HepG2 (cell line): ENCODE data around the gene THAP9. TPM values are rescaled to one million over a fixed set of nuclear protein-coding genes. Genes with fewer than 3 reads are reported as not detected.
A peak's percentile ranks its signal among the peaks of the same experiment; 100 is the strongest.

ENCODE experiments used
- ARNTL ChIP-seq: sonication (generic); formaldehyde crosslinking; IDR thresholded peaks from 2 replicates; pipeline ENCODE4 v1.4.0; 2020; ENCODE audit warnings: mild to moderate bottlenecking, missing genetic modification reagents
- CBX2 ChIP-seq, 2 experiments: fragments of 200-600 bp in 1 of 2; sonication (generic); formaldehyde crosslinking in 1 of 2; IDR thresholded peaks; 2 replicates each; pipeline versions ENCODE4 v1.7.0 to v1.8.1; 2018 to 2022; ENCODE audit warnings: low read depth in 2 of 2, low read length in 1 of 2, mild to moderate bottlenecking in 1 of 2, missing genetic modification reagents in 1 of 2
- CENPX ChIP-seq: sonication (generic); formaldehyde crosslinking; IDR thresholded peaks from 2 replicates; pipeline ENCODE4 v1.9.0; 2021; ENCODE audit warnings: mild to moderate bottlenecking, missing genetic modification reagents, moderate library complexity
- KDM5B ChIP-seq: sonication (generic); formaldehyde crosslinking; IDR thresholded peaks from 2 replicates; pipeline ENCODE4 v1.4.0; 2020; ENCODE audit warnings: missing genetic modification reagents, mild to moderate bottlenecking, borderline replicate concordance
- MIER2 ChIP-seq: IDR thresholded peaks from 2 replicates; pipeline ENCODE4 v1.6.1; 2016; ENCODE audit warnings: missing biosample characterization, missing genetic modification reagents
- RAD21 ChIP-seq: fragments of 450-650 bp; formaldehyde crosslinking; IDR thresholded peaks from 2 replicates; pipeline ENCODE4 v1.5.0; 2020; ENCODE audit warnings: mild to moderate bottlenecking
- REL ChIP-seq: sonication (generic); formaldehyde crosslinking; conservative IDR thresholded peaks from 2 replicates; pipeline ENCODE4 v1.8.0; 2022; ENCODE audit warnings: mild to moderate bottlenecking, missing genetic modification reagents, moderate library complexity
- REPIN1 ChIP-seq: sonication (generic); formaldehyde crosslinking; IDR thresholded peaks from 2 replicates; pipeline ENCODE4 v1.8.0; 2022; ENCODE audit warnings: missing genetic modification reagents, low read depth, mild to moderate bottlenecking, borderline replicate concordance
- RFX5 ChIP-seq: IDR thresholded peaks from 2 replicates; pipeline ENCODE4 v1.6.1; 2011; ENCODE audit warnings: low read depth, low read length, improper control_type of control experiment
- SALL2 ChIP-seq: sonication (generic); formaldehyde crosslinking; IDR thresholded peaks from 2 replicates; pipeline ENCODE4 v1.8.1; 2023; ENCODE audit warnings: mild to moderate bottlenecking, missing genetic modification reagents, inconsistent platforms
- SP1 ChIP-seq, 2 experiments: fragments of 450-650 bp in 1 of 2; sonication (generic) in 1 of 2; formaldehyde crosslinking in 1 of 2; IDR thresholded peaks; 2 replicates each; pipeline versions ENCODE4 v1.4.0 to v1.6.1; 2016 to 2020; ENCODE audit warnings: missing genetic modification reagents in 1 of 2
- STAG1 ChIP-seq: sonication (generic); formaldehyde crosslinking; IDR thresholded peaks from 2 replicates; pipeline ENCODE4 v1.4.0; 2020; ENCODE audit warnings: missing genetic modification reagents
- TBX2 ChIP-seq: sonication (generic); formaldehyde crosslinking; IDR thresholded peaks from 2 replicates; pipeline ENCODE4 v1.5.0; 2020; ENCODE audit warnings: missing genetic modification reagents, mild to moderate bottlenecking, borderline replicate concordance
- ZNF549 ChIP-seq: sonication (generic); formaldehyde crosslinking; IDR thresholded peaks from 2 replicates; pipeline ENCODE4 v1.5.0; 2020; ENCODE audit warnings: missing genetic modification reagents
- ZNF556 ChIP-seq: sonication (generic); formaldehyde crosslinking; IDR thresholded peaks from 2 replicates; pipeline ENCODE4 v1.4.0; 2020; ENCODE audit warnings: mild to moderate bottlenecking, missing genetic modification reagents, borderline replicate concordance
- polyA plus RNA-seq, 8 experiments: library from polyadenylated mRNA; depleted of rRNA in 3 of 8; stranded (reverse) in 7 of 8; unstranded in 1 of 8; fragments of >200 nt; fragmentation: Illumina TruSeq in 4 of 8; extraction: Trizol in 4 of 8; gene quantifications; 2 replicates each; pipeline versions ENCODE4 v1.2.1 to v1.2.3, GENCODE V29; 2011 to 2016; ENCODE audit warnings: low read depth in 4 of 8, missing spikeins in 1 of 8, mixed read lengths in 1 of 8; ENCODE audit not compliant: insufficient read depth in 1 of 8
- total RNA-seq, 5 experiments: library from RNA; depleted of rRNA; stranded (reverse); fragments of >200 nt; fragmentation: Illumina TruSeq; extraction: Trizol; gene quantifications; 2 replicates each; pipeline ENCODE4 v1.2.3, GENCODE V29; 2016; ENCODE audit warnings: low read depth in 1 of 5
- TF ChIP-seq, protein P1 (sequence below): sonication (generic); formaldehyde crosslinking; IDR thresholded peaks from 2 replicates; pipeline ENCODE4 v1.4.0; 2020; ENCODE audit warnings: low read depth, mild to moderate bottlenecking, missing genetic modification reagents
- TF ChIP-seq, protein P2 (sequence below): sonication (generic); formaldehyde crosslinking; IDR thresholded peaks from 2 replicates; pipeline ENCODE4 v1.4.0; 2020; ENCODE audit warnings: missing genetic modification reagents, borderline replicate concordance
- TF ChIP-seq, protein P3 (sequence below): IDR thresholded peaks from 2 replicates; pipeline ENCODE4 v1.6.1; 2016; ENCODE audit warnings: low read depth, control low read depth
- TF ChIP-seq, protein P4 (sequence below): sonication (generic); formaldehyde crosslinking; IDR thresholded peaks from 2 replicates; pipeline ENCODE4 v1.5.1; 2020; ENCODE audit warnings: missing genetic modification reagents, mild to moderate bottlenecking, borderline replicate concordance

Gene THAP9
- total and polyA plus RNA-seq, 2 of the 13 experiments (the other 11 are each of a cell fraction or from before 2014, with no cell fraction given): 6.0 to 7.2 TPM

DNA sequence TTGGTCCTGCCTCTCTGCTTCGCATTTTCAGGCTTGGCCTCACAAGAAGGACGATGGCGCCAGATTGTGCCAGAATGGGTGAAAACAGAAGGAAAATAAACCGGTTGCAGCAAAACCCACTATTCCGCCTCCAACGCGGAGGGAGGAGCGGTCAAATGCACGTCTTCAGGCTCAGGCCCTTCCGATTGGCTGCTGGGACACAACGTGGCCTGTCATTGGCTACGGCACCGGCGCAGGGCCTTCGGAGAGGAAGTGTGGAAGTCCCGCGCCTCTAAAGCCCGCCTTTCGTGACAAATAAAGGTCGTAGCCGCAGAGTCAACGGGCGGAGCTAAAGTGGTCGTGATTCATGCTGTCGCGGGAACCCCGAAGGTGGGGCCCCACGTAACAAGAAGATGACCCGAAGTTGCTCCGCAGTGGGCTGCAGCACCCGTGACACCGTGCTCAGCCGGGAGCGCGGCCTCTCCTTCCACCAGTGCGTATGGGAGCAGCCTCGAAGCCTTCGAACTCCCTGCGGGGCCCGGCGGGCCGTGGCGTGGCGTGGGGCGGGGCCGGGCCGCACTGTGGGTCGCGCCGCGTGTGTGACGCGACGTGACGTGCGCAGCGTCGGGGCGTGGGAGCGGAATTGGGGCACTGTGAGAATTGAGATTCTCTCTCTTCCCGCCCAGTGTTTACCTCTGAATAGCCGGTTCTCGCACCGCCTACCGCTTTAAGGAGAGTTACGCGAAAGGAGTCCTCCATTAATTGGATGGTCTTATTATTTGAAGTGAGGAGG lies at the start of gene THAP9 (continued):
- TF ChIP-seq ZNF556 (CRISPR knock-in tag): peak; percentile 48; the same call in 1 of the 2 replicates
- TF ChIP-seq SALL2: peak; percentile 62; the same call in 1 of the 2 replicates
- TF ChIP-seq TBX2 (CRISPR knock-in tag): peak; percentile 89
- no peak for TF ChIP-seq SP1 (IDR thresholded peaks at IDR 0.05)
- TF ChIP-seq SP1 (CRISPR knock-in tag; IDR thresholded peaks at IDR 0.05): peak; percentile 47
- no peak; the same call in none of the 2 replicates for TF ChIP-seq STAG1 (CRISPR knock-in tag)
- TF ChIP-seq, protein P1, sequence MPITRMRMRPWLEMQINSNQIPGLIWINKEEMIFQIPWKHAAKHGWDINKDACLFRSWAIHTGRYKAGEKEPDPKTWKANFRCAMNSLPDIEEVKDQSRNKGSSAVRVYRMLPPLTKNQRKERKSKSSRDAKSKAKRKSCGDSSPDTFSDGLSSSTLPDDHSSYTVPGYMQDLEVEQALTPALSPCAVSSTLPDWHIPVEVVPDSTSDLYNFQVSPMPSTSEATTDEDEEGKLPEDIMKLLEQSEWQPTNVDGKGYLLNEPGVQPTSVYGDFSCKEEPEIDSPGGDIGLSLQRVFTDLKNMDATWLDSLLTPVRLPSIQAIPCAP: 0 out of 2 replicates have a peak, but pooled peaks have one; percentile 36
- TF ChIP-seq, protein P2, sequence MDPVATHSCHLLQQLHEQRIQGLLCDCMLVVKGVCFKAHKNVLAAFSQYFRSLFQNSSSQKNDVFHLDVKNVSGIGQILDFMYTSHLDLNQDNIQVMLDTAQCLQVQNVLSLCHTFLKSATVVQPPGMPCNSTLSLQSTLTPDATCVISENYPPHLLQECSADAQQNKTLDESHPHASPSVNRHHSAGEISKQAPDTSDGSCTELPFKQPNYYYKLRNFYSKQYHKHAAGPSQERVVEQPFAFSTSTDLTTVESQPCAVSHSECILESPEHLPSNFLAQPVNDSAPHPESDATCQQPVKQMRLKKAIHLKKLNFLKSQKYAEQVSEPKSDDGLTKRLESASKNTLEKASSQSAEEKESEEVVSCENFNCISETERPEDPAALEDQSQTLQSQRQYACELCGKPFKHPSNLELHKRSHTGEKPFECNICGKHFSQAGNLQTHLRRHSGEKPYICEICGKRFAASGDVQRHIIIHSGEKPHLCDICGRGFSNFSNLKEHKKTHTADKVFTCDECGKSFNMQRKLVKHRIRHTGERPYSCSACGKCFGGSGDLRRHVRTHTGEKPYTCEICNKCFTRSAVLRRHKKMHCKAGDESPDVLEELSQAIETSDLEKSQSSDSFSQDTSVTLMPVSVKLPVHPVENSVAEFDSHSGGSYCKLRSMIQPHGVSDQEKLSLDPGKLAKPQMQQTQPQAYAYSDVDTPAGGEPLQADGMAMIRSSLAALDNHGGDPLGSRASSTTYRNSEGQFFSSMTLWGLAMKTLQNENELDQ (CRISPR knock-in tag): no peak
- TF ChIP-seq CBX2 (IDR thresholded peaks at IDR 0.05; ENCODE audit: low read depth, low read length): no peak
- no peak; the same call in 1 of the 2 replicates for TF ChIP-seq CBX2 (CRISPR knock-in tag; IDR thresholded peaks at IDR 0.05; ENCODE audit: low read depth)
- peak; percentile 87; the same call in 1 of the 2 replicates for TF ChIP-seq KDM5B (CRISPR knock-in tag)
- TF ChIP-seq ZNF549 (CRISPR knock-in tag): 0 out of 2 replicates have a peak, but pooled peaks have one; percentile 32
- TF ChIP-seq, protein P3, sequence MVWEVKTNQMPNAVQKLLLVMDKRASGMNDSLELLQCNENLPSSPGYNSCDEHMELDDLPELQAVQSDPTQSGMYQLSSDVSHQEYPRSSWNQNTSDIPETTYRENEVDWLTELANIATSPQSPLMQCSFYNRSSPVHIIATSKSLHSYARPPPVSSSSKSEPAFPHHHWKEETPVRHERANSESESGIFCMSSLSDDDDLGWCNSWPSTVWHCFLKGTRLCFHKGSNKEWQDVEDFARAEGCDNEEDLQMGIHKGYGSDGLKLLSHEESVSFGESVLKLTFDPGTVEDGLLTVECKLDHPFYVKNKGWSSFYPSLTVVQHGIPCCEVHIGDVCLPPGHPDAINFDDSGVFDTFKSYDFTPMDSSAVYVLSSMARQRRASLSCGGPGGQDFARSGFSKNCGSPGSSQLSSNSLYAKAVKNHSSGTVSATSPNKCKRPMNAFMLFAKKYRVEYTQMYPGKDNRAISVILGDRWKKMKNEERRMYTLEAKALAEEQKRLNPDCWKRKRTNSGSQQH: no peak
- peak; percentile 12; the same call in 1 of the 2 replicates for TF ChIP-seq ARNTL
- no peak for TF ChIP-seq CENPX (CRISPR knock-in tag)
- TF ChIP-seq REL (CRISPR knock-in tag): peak; percentile 92
- 0 out of 2 replicates have a peak, but pooled peaks have one; percentile 8 for TF ChIP-seq MIER2
- 0 out of 2 replicates have a peak, but pooled peaks have one; percentile 17 for TF ChIP-seq RAD21
- TF ChIP-seq, protein P4, sequence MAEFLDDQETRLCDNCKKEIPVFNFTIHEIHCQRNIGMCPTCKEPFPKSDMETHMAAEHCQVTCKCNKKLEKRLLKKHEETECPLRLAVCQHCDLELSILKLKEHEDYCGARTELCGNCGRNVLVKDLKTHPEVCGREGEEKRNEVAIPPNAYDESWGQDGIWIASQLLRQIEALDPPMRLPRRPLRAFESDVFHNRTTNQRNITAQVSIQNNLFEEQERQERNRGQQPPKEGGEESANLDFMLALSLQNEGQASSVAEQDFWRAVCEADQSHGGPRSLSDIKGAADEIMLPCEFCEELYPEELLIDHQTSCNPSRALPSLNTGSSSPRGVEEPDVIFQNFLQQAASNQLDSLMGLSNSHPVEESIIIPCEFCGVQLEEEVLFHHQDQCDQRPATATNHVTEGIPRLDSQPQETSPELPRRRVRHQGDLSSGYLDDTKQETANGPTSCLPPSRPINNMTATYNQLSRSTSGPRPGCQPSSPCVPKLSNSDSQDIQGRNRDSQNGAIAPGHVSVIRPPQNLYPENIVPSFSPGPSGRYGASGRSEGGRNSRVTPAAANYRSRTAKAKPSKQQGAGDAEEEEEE: 0 out of 2 replicates have a peak, but pooled peaks have one; percentile 63
- peak; percentile 91 for TF ChIP-seq REPIN1 (CRISPR knock-in tag)
- TF ChIP-seq RFX5: peak; percentile 63
